GM12875 (cell line): ENCODE results near the gene DEFB113.

ENCODE experiments used
- H3K4me3 ChIP-seq: one replicate; pipeline ENCODE4 v1.5.1; 2011; ENCODE audit warnings: low read depth, low read length, control low read depth
- CTCF ChIP-seq: IDR thresholded peaks from 2 replicates; pipeline ENCODE4 v1.5.1; 2011; ENCODE audit warnings: low read depth, mild to moderate bottlenecking, control low read depth, inconsistent platforms, low read length, moderate library complexity, borderline replicate concordance; ENCODE audit not compliant: insufficient read depth

The DEFB113 gene

GRCh38 chr6:49937811-49938210, 31.6 kb downstream of the DEFB113 start:
- no peak overlapping the region for H3K4me3 ChIP-seq
- TF ChIP-seq CTCF = no peak

- H3K4me3 ChIP-seq = no peak overlapping the region
- no peak for TF ChIP-seq CTCF
Measured at GRCh38 chr6:49937017-49937416, 32.4 kb downstream of the DEFB113 start.

- TF ChIP-seq CTCF = no peak
- no peak overlapping the region for H3K4me3 ChIP-seq
Measured at GRCh38 chr6:49935387-49935786, 34.0 kb downstream of the DEFB113 start.

GRCh38 chr6:49934770-49935169, 34.7 kb downstream of the DEFB113 start:
- no peak for TF ChIP-seq CTCF
- no peak overlapping the region for H3K4me3 ChIP-seq

GRCh38 chr6:49933526-49933925, 35.9 kb downstream of the DEFB113 start:
- no peak for TF ChIP-seq CTCF
- H3K4me3 ChIP-seq = no peak overlapping the region

GRCh38 chr6:49929340-49929739, 40.1 kb downstream of the DEFB113 start:
- TF ChIP-seq CTCF = no peak

GRCh38 chr6:49923826-49924225, 45.6 kb downstream of the DEFB113 start:
- H3K4me3 ChIP-seq = no peak overlapping the region
- no peak for TF ChIP-seq CTCF

More at GRCh38 chr6:49929340-49929739, 40.1 kb downstream of the DEFB113 start:
- H3K4me3 ChIP-seq = no peak overlapping the region
